Epidermal melanocyte (primary cell): Measurements from ENCODE around the gene MYBPH.

Experiments used
- DNase-seq: peaks from one replicate; pipeline ENCODE4 v3.0.0; 2011; ENCODE audit warnings: low spot score; ENCODE audit not compliant: insufficient read length

The MYBPH gene

GRCh38 chr1:203179667-203180005, 4.0 kb upstream of the MYBPH start:
- DNase-seq: no peak

GRCh38 chr1:203178821-203179666, 3.4 kb upstream of the MYBPH start:
- no peak for DNase-seq

- DNase-seq: no peak
Observed at GRCh38 chr1:203178083-203178482, 2.5 kb upstream of the MYBPH start.

- no peak for DNase-seq
Observed at GRCh38 chr1:203177470-203178039, 1.9 kb upstream of the MYBPH start.

- DNase-seq: no peak
Observed at GRCh38 chr1:203177036-203177405, 1.4 kb upstream of the MYBPH start.

GRCh38 chr1:203176273-203177035, 828 bp upstream of the MYBPH start:
- DNase-seq: no peak

GRCh38 chr1:203175827-203176241, 208 bp upstream of the MYBPH start:
- DNase-seq: no peak

- no peak for DNase-seq
Observed at GRCh38 chr1:203174324-203174985, 1.2 kb downstream of the MYBPH start.

- DNase-seq: no peak
Observed at GRCh38 chr1:203173566-203173965, 2.1 kb downstream of the MYBPH start.

- DNase-seq: no peak
Observed at GRCh38 chr1:203173011-203173555, 2.5 kb downstream of the MYBPH start.

GRCh38 chr1:203172184-203173010, 3.2 kb downstream of the MYBPH start:
- peak; percentile 55 for DNase-seq

- DNase-seq: no peak
Observed at GRCh38 chr1:203171341-203172183, 4.1 kb downstream of the MYBPH start.

- DNase-seq: no peak
Observed at GRCh38 chr1:203170625-203171330, 4.8 kb downstream of the MYBPH start.

GRCh38 chr1:203169770-203170520, 5.7 kb downstream of the MYBPH start:
- DNase-seq: no peak

- no peak for DNase-seq
Observed at GRCh38 chr1:203168991-203169390, 6.6 kb downstream of the MYBPH start.

- DNase-seq: no peak
Observed at GRCh38 chr1:203168256-203168786, 7.3 kb downstream of the MYBPH start.

- DNase-seq: no peak
Observed at GRCh38 chr1:203167913-203168200, 7.8 kb downstream of the MYBPH start.
